ENCODE data around the gene MTMR3. TPM values are rescaled to one million over a fixed set of nuclear protein-coding genes. Genes with fewer than 3 reads are reported as not detected.

Gene MTMR3
- polyA plus RNA-seq, 1 of the 3 experiments (the other 2 are of a cell fraction), result 20.4 TPM

DNA sequence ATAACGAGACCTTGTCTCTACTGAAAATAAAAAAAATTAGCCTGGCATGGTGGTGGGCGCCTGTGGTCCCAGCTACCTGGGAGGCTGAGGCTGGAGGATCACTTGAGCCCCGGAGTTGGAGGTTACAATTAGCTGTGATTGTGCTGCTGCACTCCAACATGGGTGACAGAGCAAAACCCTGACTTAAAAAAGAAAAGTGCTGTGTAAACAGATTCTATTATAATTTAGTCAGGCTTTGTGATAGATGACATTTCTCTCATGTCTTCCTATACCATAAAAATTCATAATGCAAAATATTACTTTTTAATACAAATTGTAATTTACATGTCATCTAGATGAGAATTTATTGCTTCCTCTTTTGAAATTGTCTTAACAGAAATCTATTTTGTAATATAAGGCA lies 94.1 kb downstream of the MTMR3 start:
- H3K79me2 ChIP-seq (ENCODE audit: insufficient read depth), result no peaks in the 10 kb centered on the region
- H3K4me1 ChIP-seq (ENCODE audit: control insufficient read depth in 1 of 2, insufficient read depth in 2 of 2, low read depth in 1 of 2, low read length in 1 of 2), result peaks cover 0 to 6% of the 10 kb centered on the region in 2 experiments; a peak in 2 of 4 replicates
- no peaks in the 10 kb centered on the region for H3K27me3 ChIP-seq (ENCODE audit: insufficient read depth)
- H2AFZ ChIP-seq (ENCODE audit: low read depth), result no peak overlapping the region
- no peak overlapping the region for H3K4me3 ChIP-seq (ENCODE audit: low read depth in 2 of 2, low read length in 1 of 2)
- WGBS (ENCODE audit: low lambda C conversion rate), result 98% methylated on average over 3 of the region's 3 CpGs
- CTCF ChIA-PET, result interaction anchor here (1.0 to 1.2 kb wide), 3 partner anchors 11 to 28 kb away, joined by 3 read pairs; no protein-coding TSS in a partner anchor
- H3K4me2 ChIP-seq, result no peak overlapping the region
- DNase-seq, result no peak
- H3F3A ChIP-seq (replicated peaks; ENCODE audit: insufficient read depth), result peaks cover 3% of the 10 kb centered on the region
- H4K20me1 ChIP-seq (ENCODE audit: insufficient read depth), result no peaks in the 10 kb centered on the region
- H3K9ac ChIP-seq, result no peak overlapping the region
- H3K36me3 ChIP-seq (replicated peaks in 1 of 2; ENCODE audit: control insufficient read depth in 1 of 2, insufficient read depth in 2 of 2, low read length in 1 of 2), result peaks cover 8 to 15% of the 10 kb centered on the region in 2 experiments
- no peaks in the 10 kb centered on the region for H3K9me3 ChIP-seq
- H3K9me2 ChIP-seq, result no peaks in the 10 kb centered on the region
- no peak overlapping the region for H3K27ac ChIP-seq (ENCODE audit: low read depth in 2 of 2, low read length in 1 of 2)
- POLR2A ChIA-PET, result no interaction called here
- TF ChIP-seq GABPA (IDR thresholded peaks at IDR 0.05; ENCODE audit: low read depth) (no peak), CTCF (IDR thresholded peaks at IDR 0.05) (no peak), RAD21 (IDR thresholded peaks at IDR 0.05; ENCODE audit: low read length) (no peak), FOXJ3 (CRISPR knock-in tag; IDR thresholded peaks at IDR 0.05) (no peak), SIN3A (IDR thresholded peaks at IDR 0.05; ENCODE audit: borderline replicate concordance, low read depth, low read length) (no peak), FOSL2 (IDR thresholded peaks at IDR 0.05; ENCODE audit: borderline replicate concordance, low read depth) (no peak), YY1 (IDR thresholded peaks at IDR 0.05; ENCODE audit: low read depth) (no peak), PBX3 (IDR thresholded peaks at IDR 0.05) (no peak), TEAD4 (IDR thresholded peaks at IDR 0.05; ENCODE audit: borderline replicate concordance, insufficient read depth) (no peak), GATA2 (CRISPR knock-in tag; IDR thresholded peaks at IDR 0.05) (no peak), NFIC (IDR thresholded peaks at IDR 0.05; ENCODE audit: borderline replicate concordance) (no peak), TCF12 (IDR thresholded peaks at IDR 0.05) (no peak), USF1 (IDR thresholded peaks at IDR 0.05; ENCODE audit: borderline replicate concordance, low read depth) (no peak)
- TF ChIP-seq, protein P1, sequence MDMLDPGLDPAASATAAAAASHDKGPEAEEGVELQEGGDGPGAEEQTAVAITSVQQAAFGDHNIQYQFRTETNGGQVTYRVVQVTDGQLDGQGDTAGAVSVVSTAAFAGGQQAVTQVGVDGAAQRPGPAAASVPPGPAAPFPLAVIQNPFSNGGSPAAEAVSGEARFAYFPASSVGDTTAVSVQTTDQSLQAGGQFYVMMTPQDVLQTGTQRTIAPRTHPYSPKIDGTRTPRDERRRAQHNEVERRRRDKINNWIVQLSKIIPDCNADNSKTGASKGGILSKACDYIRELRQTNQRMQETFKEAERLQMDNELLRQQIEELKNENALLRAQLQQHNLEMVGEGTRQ (IDR thresholded peaks at IDR 0.05; ENCODE audit: borderline replicate concordance, low read depth, low read length), result no peak
